T-helper 2 cell treated with Interferon-gamma antibody and Interleukin-4, amounts not matched to agents 5 μg/mL and 100 μg/mL, for 36 hours (primary cell): ENCODE data around the gene UCHL5.
"Not testable (repeated sequence)": the region's sequence is repeated elsewhere in the genome, so short reads cannot be mapped to it uniquely, and the experiment has no call there.

Experiments used
- DNase-seq: peaks from one replicate; pipeline ENCODE4 v3.0.0; 2021; ENCODE audit warnings: low spot score
- H3K27ac Mint-ChIP-seq: one replicate; pipeline ENCODE4 v1.8.0; 2021; ENCODE audit warnings: mild to moderate bottlenecking, mixed read lengths
- H3K27me3 Mint-ChIP-seq: one replicate; pipeline ENCODE4 v1.8.0; 2021; ENCODE audit warnings: low read depth, mixed read lengths
- H3K36me3 Mint-ChIP-seq: one replicate; pipeline ENCODE4 v1.8.0; 2021; ENCODE audit warnings: low read depth, mixed read lengths
- H3K4me1 Mint-ChIP-seq: one replicate; pipeline ENCODE4 v1.8.0; 2021; ENCODE audit warnings: low read depth, mixed read lengths
- H3K4me3 Mint-ChIP-seq: one replicate; pipeline ENCODE4 v1.8.0; 2022; ENCODE audit warnings: mild to moderate bottlenecking, moderate library complexity, mixed read lengths
- H3K9me3 Mint-ChIP-seq: one replicate; pipeline ENCODE4 v1.8.0; 2021; ENCODE audit warnings: mixed read lengths

Gene UCHL5

DNA sequence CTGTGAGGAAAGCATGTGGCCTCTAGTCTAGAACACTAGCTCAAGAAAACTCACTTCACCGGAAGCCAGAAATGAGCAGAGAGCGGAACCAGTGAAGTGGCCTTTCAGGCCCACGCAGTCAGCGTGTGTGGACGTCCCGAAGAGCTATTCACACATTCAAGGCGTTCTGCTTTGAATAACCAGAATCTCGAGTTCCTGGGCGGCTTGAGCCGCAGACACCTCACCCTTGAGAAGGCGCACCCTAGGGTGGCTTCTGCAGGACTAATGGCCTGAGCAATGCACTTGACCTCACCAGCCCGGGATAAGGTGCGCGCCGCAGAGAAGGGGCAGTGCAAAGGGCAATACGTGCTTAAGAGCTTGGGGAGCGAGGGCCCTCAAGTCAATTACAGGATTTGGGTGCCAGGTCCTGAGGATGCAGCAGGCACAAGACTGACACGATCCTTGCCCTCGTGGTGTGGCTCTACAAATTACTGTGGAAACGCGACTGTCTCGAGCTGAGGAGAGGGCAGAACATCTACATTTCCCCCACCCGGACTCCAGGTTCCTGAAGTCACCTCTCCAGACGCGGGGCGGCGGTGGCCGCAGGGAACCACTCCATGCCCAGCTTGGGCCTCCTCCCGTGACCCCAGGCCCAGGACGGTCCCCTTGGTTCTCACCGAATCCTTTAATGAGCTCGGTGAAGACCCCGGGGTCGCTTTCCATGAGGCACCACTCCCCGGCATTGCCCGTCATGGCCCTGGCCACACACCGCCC lies 455 bp downstream of the UCHL5 start:
- Mint-ChIP-seq H3K4me3 (peak overlapping the region; percentile 92), H3K27me3 (no peaks in the 10 kb centered on the region), H3K36me3 (peaks cover 30% of the 10 kb centered on the region), H3K9me3 (no peaks in the 10 kb centered on the region), H3K27ac (peak overlapping the region; percentile 99), H3K4me1 (peaks cover 47% of the 10 kb centered on the region)
- peak; percentile 79 for DNase-seq

DNA sequence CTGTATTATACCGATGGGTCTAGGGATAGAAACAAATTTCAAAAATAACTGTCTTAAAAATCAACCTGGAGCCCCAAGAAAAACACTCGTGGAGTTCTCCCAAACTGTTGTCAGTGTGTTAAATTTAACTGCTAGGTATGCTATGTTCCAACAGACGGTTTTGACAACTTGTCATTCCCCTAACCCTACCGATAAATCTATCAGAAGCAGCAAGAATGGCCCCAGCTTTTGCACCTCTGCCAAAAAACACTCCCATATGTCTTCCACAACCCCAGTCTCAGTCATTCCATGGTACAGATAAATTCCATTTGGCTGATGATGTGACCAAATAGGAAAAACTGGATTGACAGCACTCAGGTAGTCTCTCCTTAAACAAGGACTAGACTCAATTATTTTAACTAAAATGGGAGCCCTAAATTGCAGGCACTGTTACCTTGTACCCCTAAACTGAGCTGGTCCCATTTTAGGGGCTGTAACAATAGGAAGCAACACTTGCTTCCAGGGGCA lies 4.9 kb downstream of the UCHL5 start:
- Mint-ChIP-seq H3K4me1 (peaks cover 34% of the 10 kb centered on the region), H3K9me3 (no peaks in the 10 kb centered on the region), H3K4me3 (no peak overlapping the region), H3K27ac (no peak overlapping the region), H3K36me3 (peaks cover 20% of the 10 kb centered on the region), H3K27me3 (no peaks in the 10 kb centered on the region)
- DNase-seq: no peak

DNA sequence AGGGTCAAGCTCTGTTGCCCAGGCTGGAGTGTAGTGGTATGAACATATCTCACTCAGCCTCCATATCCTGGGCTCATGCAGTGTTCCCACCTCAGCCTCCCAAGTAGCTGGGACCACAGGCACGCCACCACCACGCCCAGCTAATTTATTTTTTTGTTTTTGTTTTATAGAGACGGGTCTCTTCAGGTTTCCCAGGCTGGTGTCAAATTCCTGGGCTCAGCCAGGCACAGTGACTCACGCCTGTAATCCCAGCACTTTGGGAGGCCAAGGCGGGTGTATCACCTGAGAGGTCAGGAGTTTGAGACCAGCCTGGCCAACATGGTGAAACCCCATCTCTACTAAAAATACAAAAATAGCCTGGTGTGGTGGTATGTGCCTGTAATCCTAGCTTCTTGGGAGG lies 10.2 kb downstream of the UCHL5 start:
- H3K27ac Mint-ChIP-seq, DNase-seq, H3K4me3 Mint-ChIP-seq, H3K27me3 Mint-ChIP-seq, H3K9me3 Mint-ChIP-seq: not testable (repeated sequence)
- peaks cover 27% of the 10 kb centered on the region for H3K36me3 Mint-ChIP-seq
- peaks cover 12% of the 10 kb centered on the region for H3K4me1 Mint-ChIP-seq

DNA sequence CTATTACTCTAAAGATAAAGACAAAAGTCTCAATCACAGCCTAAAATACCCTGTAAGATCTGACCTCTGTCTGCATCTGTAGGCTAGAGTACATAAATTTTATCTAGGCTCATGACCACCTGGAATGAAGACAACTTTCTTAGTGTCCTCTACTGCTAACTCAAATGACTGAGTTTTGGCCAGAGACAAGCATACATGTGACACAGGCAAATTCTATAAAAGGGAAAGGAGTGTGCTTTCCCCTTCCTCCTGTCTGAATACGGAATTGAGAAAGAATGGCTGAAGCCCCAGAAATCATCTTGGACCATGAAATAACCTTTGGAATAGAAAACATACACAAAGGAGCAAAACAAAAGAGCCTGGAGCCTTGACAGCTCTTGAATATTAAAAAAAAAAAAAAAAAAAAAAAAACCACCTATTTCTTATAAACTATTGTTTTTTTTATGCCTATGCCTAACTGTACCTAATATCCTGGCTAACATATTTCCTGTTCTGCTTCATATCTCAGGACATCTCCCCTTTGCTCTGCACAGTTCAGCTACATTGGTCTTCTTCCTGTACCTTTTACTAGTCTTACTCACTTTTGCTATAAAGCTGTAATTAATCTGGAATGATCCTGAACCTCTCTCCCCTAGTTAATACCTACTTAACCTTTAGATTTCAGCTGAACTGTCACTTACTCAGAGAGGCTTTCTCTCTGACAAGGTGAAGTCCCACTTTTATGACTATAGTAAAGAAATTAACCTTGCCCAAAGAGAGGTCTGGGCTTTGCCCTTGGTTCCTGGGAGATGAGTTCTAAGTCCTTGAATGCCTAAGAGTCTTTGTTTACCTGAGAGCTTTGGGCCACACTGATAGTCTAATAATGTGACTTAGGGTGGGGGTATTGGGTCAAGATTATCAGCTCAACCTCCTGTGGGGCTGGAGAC lies 16.1 kb downstream of the UCHL5 start:
- no peaks in the 10 kb centered on the region for H3K9me3 Mint-ChIP-seq
- H3K27me3 Mint-ChIP-seq: no peaks in the 10 kb centered on the region
- H3K4me1 Mint-ChIP-seq: peaks cover 6% of the 10 kb centered on the region
- DNase-seq: no peak
- H3K36me3 Mint-ChIP-seq: peaks cover 32% of the 10 kb centered on the region
- no peak overlapping the region for H3K27ac Mint-ChIP-seq
- no peak overlapping the region for H3K4me3 Mint-ChIP-seq

DNA sequence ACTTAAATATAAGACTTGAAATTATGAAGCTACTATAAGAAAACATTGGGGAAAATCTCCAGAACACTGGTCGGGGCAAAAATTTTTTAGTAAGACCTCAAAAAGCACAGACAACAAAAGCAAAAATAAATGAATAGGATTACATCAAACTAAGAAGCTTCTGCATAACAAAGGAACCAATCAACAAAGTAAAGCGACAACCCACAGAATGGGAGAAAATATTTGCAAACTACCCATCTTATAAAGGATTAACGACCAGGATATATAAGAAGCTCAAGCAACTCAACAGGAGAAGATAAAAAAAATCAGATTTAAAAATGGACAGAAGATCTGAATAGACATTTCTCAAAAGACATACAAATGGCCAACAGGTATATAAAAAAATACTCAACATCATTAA lies 19.1 kb downstream of the UCHL5 start:
- H3K27me3 Mint-ChIP-seq: no peaks in the 10 kb centered on the region
- peaks cover 29% of the 10 kb centered on the region for H3K36me3 Mint-ChIP-seq
- H3K9me3 Mint-ChIP-seq: no peaks in the 10 kb centered on the region
- no peak overlapping the region for H3K4me3 Mint-ChIP-seq
- H3K27ac Mint-ChIP-seq: no peak overlapping the region
- DNase-seq: no peak
- peaks cover 24% of the 10 kb centered on the region for H3K4me1 Mint-ChIP-seq

DNA sequence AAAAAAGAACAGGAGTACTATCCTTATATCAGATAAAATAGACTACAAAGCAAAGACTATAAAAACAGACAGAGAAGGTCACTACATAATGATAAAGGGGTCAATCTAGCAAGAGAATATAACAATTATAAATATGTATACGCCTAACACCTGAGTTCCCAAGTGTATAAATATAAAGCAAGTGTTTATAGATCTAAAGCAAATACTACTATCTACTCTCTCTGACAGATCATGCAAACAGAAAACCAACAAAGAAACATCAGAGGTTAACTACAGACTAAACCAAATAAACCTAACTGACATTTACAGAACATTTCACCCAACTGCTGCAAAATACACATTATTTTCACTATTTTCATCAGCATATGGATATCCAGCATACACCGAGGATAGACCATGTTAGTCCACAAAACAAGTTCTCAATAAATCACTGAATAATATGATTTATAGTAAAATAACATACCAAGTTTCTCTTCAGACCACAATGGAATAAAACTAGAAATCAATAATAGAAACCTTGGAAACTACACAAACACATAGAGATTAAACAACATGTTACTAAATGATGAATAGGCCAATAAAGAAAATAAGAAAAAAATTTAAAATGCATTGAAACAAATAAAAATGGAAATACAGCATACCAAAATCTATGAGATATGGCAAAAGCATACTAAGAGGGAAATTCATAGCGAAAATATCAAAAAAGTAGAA lies 22.7 kb downstream of the UCHL5 start:
- DNase-seq: no peak
- Mint-ChIP-seq H3K4me1 (peaks cover 28% of the 10 kb centered on the region), H3K4me3 (no peak overlapping the region), H3K27me3 (no peaks in the 10 kb centered on the region), H3K36me3 (peaks cover 23% of the 10 kb centered on the region), H3K9me3 (no peaks in the 10 kb centered on the region), H3K27ac (no peak overlapping the region)

DNA sequence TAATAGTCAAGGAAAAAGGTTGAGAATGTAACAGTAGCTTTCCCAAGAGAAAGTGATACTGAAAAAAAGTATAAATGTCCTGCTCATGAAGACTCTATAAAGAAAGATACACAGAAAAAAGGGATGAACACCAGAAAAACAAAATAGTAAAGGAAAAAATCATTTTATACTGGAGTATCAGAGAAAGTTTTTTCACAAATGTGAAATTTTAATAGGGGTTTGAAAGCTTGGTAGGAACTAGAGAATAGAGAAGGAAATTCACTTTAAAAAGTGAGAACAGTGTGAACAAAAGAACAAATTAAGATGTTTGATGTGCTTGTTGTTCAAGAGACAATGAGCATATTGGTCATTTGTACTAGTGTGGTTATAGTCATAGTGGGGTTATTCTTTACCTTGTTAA lies 25.6 kb downstream of the UCHL5 start:
- no peak overlapping the region for H3K4me3 Mint-ChIP-seq
- DNase-seq: no peak
- no peaks in the 10 kb centered on the region for H3K27me3 Mint-ChIP-seq
- no peak overlapping the region for H3K27ac Mint-ChIP-seq
- H3K36me3 Mint-ChIP-seq: peaks cover 21% of the 10 kb centered on the region
- H3K9me3 Mint-ChIP-seq: no peaks in the 10 kb centered on the region
- H3K4me1 Mint-ChIP-seq: peaks cover 26% of the 10 kb centered on the region

DNA sequence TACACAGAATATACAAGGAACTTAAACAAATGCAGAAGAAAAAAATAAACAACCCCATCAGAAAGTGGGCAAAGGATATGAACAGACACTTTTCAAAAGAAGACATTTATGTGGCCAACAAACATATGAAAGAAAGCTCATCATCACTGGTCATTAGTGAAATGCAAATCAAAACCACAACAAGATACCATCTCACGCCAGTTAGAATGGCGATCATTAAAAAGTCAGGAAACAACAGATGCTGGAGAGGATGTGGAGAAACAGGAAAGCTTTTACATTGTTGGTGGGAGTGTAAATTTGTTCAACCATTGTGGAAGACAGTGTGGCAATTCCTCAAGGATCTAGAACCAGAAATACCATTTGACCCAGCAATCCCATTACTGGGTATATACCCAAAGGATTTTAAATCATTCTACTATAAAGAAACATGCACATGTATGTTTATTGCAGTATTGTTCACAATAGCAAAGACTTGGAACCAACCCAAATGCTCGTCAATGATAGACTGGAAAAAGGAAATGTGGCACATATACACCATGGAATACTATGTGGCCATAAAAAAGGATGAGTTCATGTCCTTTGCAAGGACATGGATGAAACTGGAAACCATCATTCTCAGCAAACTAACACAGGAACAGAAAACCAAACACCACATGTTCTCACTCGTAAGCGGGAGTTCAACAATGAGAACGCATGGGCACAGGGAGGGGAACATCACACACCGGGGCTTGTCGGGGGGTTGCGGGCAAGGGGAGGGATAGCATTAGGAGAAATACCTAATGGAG lies 26.3 kb downstream of the UCHL5 start:
- H3K27ac Mint-ChIP-seq, H3K4me3 Mint-ChIP-seq: not testable (repeated sequence)
- H3K36me3 Mint-ChIP-seq: peaks cover 20% of the 10 kb centered on the region

DNA sequence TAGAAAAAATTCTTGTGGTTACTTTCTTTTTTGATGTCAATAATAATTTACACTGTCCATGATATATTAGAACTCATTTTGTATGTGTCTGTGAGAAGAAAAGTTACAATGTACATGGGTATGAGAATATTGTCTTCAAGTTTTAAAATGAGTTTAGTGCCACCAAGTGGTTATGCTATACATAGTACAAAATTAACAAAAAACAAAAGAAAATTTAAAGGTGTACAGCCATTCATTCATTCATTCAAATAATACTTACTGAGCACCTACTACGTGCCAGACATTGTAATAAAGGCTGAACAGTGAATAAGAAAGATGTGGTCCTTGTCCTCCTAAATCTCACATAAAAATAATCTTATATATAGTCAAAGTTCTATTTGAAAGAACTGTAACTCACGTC lies 27.7 kb downstream of the UCHL5 start:
- H3K4me1 Mint-ChIP-seq: peaks cover 15% of the 10 kb centered on the region
- DNase-seq: no peak
- no peak overlapping the region for H3K4me3 Mint-ChIP-seq
- no peaks in the 10 kb centered on the region for H3K27me3 Mint-ChIP-seq
- no peaks in the 10 kb centered on the region for H3K9me3 Mint-ChIP-seq
- no peak overlapping the region for H3K27ac Mint-ChIP-seq
- H3K36me3 Mint-ChIP-seq: peaks cover 17% of the 10 kb centered on the region

More for the DNA sequence above, 26.3 kb downstream of the UCHL5 start:
- DNase-seq, H3K9me3 Mint-ChIP-seq, H3K27me3 Mint-ChIP-seq: not testable (repeated sequence)
- H3K4me1 Mint-ChIP-seq: peaks cover 26% of the 10 kb centered on the region

DNA sequence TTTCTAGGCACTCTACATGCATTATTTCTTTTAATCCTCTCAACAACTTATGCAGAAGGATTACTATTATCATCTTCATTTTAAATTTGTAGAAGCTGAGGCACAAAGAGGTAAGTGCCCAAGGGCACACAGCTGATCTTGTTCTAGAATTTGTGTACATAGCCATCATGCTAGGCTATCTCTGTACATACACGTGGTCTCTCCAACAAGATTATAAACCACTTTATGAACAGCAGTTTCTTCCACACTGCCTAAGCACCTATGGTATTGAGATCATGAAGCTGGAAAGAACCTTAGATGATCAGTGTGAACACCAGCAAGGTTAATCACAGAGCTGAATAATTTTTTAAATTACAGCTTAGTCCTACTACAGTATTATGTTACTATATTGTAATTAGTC lies 28.9 kb downstream of the UCHL5 start:
- H3K9me3 Mint-ChIP-seq: no peaks in the 10 kb centered on the region
- no peak overlapping the region for H3K4me3 Mint-ChIP-seq
- H3K27ac Mint-ChIP-seq: no peak overlapping the region
- peaks cover 23% of the 10 kb centered on the region for H3K36me3 Mint-ChIP-seq
- DNase-seq: no peak
- H3K4me1 Mint-ChIP-seq: peaks cover 8% of the 10 kb centered on the region
- H3K27me3 Mint-ChIP-seq: no peaks in the 10 kb centered on the region

DNA sequence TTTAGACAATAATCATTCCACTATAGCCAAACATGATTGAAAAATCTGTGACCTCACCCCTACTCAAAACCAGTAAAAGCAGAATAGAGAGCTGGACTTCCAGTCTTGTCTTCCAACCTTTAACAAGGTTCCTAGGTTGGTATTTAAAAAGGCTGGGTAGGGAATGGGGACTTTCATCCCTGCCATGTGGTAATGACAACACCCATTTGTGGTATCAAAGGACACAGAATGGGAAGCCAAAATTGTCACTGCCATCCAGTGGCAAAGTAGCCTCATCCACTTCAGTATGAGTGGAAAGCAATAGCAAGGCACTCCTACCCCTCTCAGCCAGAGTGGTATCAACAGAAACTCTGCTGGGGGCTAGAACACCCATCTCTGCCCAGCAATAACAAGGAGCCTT lies 33.9 kb downstream of the UCHL5 start:
- Mint-ChIP-seq H3K27me3 (no peaks in the 10 kb centered on the region), H3K27ac (no peak overlapping the region), H3K36me3 (peaks cover 16% of the 10 kb centered on the region), H3K9me3 (no peaks in the 10 kb centered on the region), H3K4me1 (no peaks in the 10 kb centered on the region), H3K4me3 (no peak overlapping the region)
- no peak for DNase-seq

DNA sequence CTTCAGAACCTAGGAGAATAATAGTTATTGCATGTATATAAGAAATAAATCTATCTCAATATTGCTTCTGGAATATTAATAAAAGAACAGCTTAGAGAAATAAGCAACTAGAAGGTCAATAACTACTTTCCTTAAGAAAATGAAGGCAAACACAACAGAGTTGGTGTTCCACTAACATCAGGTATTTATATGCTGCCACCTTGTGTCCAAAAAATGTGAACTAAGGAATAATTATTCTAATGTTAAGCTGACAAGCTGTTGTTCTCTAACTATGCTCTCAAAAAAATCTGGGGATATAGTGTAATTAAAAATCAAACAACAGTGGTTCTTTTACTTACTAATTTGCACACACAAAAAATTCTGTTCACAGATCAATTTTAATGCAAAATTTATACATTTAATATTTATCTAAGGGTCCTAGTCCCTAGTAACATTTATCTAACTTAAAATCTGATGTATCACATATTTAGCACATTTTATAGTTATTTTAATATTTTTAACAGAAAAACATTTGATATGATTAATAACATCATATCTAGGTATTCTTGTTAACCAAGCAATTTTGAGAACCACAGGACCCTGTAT lies 39.6 kb downstream of the UCHL5 start:
- Mint-ChIP-seq H3K36me3 (peaks cover 12% of the 10 kb centered on the region), H3K9me3 (no peaks in the 10 kb centered on the region), H3K27me3 (no peaks in the 10 kb centered on the region), H3K4me3 (no peak overlapping the region), H3K4me1 (no peaks in the 10 kb centered on the region), H3K27ac (no peak overlapping the region)
- DNase-seq: no peak

DNA sequence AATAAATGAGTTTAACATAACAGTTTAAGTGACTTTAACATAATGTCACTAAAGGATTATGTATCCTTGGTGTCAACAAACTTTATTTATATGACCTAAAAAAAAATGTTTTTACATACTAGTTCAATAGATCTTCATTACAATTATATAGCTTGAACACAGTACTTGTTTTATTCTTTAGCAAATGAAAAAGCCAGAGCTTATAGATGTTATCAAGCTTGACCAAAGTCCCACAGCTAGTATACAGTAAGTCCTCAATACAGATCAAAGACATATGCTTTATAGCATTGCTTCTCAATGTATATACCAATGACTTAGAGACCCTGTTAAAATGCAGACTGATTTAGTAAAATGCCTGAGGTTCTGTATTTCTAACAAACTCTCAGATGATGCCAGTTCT lies 42.4 kb downstream of the UCHL5 start:
- Mint-ChIP-seq H3K4me1 (no peaks in the 10 kb centered on the region), H3K27me3 (no peaks in the 10 kb centered on the region), H3K9me3 (no peaks in the 10 kb centered on the region), H3K36me3 (peaks cover 5% of the 10 kb centered on the region), H3K27ac (no peak overlapping the region), H3K4me3 (no peak overlapping the region)
- no peak for DNase-seq
